Measurements from ENCODE around the gene WIPF2.
A peak's percentile ranks its signal among the peaks of the same experiment; 100 is the strongest.

The WIPF2 gene, protein sequence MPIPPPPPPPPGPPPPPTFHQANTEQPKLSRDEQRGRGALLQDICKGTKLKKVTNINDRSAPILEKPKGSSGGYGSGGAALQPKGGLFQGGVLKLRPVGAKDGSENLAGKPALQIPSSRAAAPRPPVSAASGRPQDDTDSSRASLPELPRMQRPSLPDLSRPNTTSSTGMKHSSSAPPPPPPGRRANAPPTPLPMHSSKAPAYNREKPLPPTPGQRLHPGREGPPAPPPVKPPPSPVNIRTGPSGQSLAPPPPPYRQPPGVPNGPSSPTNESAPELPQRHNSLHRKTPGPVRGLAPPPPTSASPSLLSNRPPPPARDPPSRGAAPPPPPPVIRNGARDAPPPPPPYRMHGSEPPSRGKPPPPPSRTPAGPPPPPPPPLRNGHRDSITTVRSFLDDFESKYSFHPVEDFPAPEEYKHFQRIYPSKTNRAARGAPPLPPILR

DNA sequence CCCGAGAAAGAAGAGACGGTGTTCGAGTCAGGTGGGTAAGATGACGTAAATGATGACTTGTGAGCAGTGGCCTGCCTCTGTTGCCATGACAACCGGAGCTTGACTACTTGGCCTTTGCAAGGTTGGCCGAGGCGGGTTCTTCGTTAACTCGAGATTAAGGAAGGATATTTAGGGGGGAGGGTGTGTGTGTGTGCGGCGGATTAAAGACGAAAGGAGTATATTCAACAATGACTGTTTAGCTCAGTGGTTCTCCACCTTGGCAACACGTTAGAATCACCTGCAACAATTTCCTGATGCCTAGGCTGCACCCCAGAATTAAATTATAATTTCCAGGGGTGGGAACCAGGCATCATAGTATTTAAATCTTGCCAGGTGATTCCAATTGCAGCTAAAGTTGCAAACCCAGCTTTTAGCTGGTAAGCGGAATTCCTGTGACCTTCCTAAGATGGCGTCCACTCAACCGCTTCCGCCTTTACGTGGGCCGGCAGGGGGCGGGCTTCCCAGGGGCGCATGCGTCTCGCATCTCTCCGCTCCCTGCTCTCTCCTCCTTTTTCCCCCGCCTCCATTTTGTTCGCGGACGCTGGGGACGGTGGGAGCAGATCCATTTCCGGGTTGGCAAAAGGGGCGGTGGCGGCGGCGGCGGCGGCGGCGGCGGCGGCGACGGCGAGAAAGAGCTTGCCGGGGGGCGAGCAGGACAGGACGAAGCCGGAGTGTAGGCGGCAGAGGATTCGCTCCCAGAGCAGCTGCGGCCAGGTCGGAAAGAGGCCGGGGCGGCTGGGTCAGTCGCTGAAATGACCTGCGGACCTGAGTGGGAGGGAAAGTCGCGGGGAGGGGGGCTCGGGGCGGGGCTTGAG, at the start of gene WIPF2:
Gene WIPF2 (plus strand): TSS at position 565 of the 854 bp plus-strand sequence. CDS start 37,156 bp downstream, outside the sequence.
- TF ChIP-seq, protein P1, sequence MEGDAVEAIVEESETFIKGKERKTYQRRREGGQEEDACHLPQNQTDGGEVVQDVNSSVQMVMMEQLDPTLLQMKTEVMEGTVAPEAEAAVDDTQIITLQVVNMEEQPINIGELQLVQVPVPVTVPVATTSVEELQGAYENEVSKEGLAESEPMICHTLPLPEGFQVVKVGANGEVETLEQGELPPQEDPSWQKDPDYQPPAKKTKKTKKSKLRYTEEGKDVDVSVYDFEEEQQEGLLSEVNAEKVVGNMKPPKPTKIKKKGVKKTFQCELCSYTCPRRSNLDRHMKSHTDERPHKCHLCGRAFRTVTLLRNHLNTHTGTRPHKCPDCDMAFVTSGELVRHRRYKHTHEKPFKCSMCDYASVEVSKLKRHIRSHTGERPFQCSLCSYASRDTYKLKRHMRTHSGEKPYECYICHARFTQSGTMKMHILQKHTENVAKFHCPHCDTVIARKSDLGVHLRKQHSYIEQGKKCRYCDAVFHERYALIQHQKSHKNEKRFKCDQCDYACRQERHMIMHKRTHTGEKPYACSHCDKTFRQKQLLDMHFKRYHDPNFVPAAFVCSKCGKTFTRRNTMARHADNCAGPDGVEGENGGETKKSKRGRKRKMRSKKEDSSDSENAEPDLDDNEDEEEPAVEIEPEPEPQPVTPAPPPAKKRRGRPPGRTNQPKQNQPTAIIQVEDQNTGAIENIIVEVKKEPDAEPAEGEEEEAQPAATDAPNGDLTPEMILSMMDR (conservative IDR thresholded peaks at IDR 0.05), result peak; percentile 61

DNA sequence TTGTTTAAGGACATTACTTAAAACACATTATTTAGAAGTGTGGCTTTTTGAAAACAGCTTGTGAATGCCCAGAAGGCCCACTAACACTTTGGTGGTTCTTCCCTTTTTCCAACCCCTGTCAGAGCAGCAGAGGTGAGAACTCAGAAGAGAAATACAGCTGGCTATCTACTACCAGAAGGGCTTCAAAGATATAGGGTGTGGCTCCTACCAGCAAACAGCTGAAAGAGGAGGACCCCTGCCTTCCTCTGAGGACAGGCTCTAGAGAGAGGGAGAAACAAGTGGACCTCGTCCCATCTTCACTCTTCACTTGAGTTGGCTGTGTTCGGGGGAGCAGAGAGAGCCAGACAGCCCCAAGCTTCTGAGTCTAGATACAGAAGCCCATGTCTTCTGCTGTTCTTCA, 48.8 kb upstream of the WIPF2 start:
- TF ChIP-seq, protein P1 (conservative IDR thresholded peaks at IDR 0.05), result no peak

More for the DNA sequence above, at the start of gene WIPF2:
- H3K27ac ChIP-seq, result peak within 1 kb of the TSS; percentile 85

DNA sequence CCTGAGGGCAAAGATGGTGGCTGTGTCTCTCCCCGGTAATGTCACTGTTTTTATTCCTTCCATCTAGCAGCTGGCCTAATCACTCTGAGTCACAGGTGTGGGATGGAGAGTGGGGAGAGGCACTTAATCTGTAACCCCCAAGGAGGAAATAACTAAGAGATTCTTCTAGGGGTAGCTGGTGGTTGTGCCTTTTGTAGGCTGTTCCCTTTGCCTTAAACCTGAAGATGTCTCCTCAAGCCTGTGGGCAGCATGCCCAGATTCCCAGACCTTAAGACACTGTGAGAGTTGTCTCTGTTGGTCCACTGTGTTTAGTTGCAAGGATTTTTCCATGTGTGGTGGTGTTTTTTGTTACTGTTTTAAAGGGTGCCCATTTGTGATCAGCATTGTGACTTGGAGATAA, 47.4 kb upstream of the WIPF2 start:
- TF ChIP-seq, protein P1 (conservative IDR thresholded peaks at IDR 0.05), result no peak

More for the DNA sequence above, 48.8 kb upstream of the WIPF2 start:
- no peak overlapping the region for H3K27ac ChIP-seq

DNA sequence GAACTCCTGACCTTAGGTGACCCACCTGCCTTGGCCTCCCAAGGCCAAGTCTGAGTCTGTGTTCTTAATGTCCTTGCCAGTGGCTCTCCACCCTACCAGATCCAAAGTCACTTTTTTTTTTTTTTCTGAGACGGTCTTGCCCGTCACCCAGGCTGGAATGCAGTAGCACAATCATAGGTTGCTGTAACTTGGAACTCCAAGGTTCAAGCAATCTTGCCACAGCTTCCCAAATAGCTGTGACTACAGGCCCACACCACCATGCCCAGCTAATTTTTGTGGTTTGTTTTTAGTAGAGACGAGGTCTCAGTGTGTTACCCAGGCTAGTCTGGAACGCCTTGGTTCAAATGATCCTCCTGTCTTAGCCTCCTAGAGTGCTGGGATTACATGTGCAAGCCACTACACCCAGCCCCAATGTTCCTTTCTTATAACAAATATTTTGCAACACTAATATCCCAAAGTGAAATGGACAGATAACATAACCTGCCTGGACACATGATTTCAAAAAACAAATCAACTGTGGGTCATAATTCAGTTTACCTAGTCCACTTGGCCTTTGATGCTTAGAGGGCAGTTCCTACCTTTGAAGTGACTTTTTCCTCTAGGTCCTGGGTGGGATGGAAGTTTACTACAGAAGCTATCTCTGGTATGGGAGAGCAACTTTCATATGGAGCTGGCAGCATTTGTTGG, 45.9 kb upstream of the WIPF2 start:
- TF ChIP-seq, protein P1 (conservative IDR thresholded peaks at IDR 0.05), result no peak

More for the DNA sequence above, 47.4 kb upstream of the WIPF2 start:
- H3K27ac ChIP-seq, result no peak overlapping the region

DNA sequence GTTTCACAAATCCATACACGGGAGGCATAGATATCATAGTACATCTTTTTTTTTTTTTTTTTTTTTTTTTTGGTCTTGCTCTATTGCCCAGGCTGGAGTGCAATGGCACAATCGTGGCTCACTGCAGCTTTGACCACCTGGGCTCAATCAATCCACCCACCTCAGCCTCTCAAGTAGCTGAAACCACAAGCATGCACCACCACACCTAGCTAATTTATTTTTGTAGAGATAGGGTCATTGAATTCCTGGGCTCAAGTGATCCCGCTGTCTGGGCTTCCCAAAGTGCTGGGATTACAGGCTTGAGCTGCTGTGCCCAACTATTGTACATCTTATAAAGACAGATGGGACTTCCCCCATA, 45.3 kb upstream of the WIPF2 start:
- TF ChIP-seq, protein P1 (conservative IDR thresholded peaks at IDR 0.05), result no peak
- no peak overlapping the region for H3K27ac ChIP-seq

More for the DNA sequence above, 45.9 kb upstream of the WIPF2 start:
- no peak overlapping the region for H3K27ac ChIP-seq

DNA sequence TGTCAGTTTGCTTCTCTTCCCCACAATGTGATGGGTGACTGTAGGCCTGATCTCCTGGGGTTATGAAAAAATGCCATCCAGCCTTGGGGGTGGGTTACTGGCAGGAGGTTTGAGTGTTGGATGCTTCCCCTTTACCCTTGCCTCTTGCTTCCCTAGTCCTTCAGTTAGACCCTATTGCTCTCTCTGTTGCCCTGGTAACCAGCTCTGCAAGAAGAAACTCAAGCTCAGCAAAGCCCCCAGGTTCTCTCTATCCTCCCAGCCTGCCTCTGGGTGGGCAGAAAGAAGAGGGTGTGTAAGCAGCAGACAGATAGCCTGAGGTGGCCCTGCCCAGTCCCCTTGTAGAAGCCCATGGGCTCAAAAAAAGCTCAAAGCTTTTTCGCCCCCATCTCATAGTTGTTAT, 44.6 kb upstream of the WIPF2 start:
- TF ChIP-seq, protein P1 (conservative IDR thresholded peaks at IDR 0.05), result no peak
- no peak overlapping the region for H3K27ac ChIP-seq

Measured in VCaP (cell line).